Suprapubic skin (tissue), 4 donors: Measurements from ENCODE around the gene SHF. TPM values are rescaled to one million over a fixed set of nuclear protein-coding genes. Genes with fewer than 3 reads are reported as not detected.

Experiments used
- DNase-seq, 2 donors: peaks; one replicate each; pipeline ENCODE4 v3.0.0-alpha.2; 2019; ENCODE audit warnings: low spot score in 2 of 2
- H3K27ac ChIP-seq: fragments of 200-600 bp; sonication (generic); one replicate; pipeline ENCODE4 v1.5.1; 2019
- H3K27me3 ChIP-seq: fragments of 200-600 bp; sonication (generic); one replicate; pipeline ENCODE4 v1.5.1; 2019
- H3K36me3 ChIP-seq: fragments of 200-600 bp; sonication (generic); one replicate; pipeline ENCODE4 v1.5.1; 2019
- H3K4me1 ChIP-seq: fragments of 200-600 bp; sonication (generic); one replicate; pipeline ENCODE4 v1.5.1; 2019
- H3K4me3 ChIP-seq: fragments of 200-600 bp; sonication (generic); one replicate; pipeline ENCODE4 v1.5.1; 2019; ENCODE audit warnings: mild to moderate bottlenecking
- H3K9me3 ChIP-seq: fragments of 200-600 bp; sonication (generic); one replicate; pipeline ENCODE4 v1.5.1; 2019
- EP300 ChIP-seq: sonication (generic); formaldehyde crosslinking; IDR thresholded peaks from one replicate; pipeline ENCODE4 v1.6.1; 2017; ENCODE audit warnings: antibody characterized with exemption
- POLR2A ChIP-seq, 2 donors: fragments of 450-650 bp; IDR thresholded peaks; one replicate each; pipeline ENCODE4 v1.6.1; 2017; ENCODE audit warnings: antibody characterized with exemption in 2 of 2, mild to moderate bottlenecking in 2 of 2, moderate library complexity in 2 of 2
- POLR2AphosphoS5 ChIP-seq, 3 donors: sonication (generic); formaldehyde crosslinking; IDR thresholded peaks; one replicate each; pipeline ENCODE4 v1.6.1; 2017; ENCODE audit warnings: antibody characterized with exemption in 3 of 3
- WGBS: methylation state at CpG from one replicate; pipeline ENCODE4 v1.1.5; 2018; 5-methylcytosine and 5-hydroxymethylcytosine counted together
- total RNA-seq, 4 donors: library from RNA; depleted of rRNA; stranded (reverse); fragments of >200 nt; gene quantifications; one replicate each; pipeline ENCODE4 v1.1.0, GENCODE V29; 2016
- TF ChIP-seq, protein P1 (sequence below), 2 donors: fragments of 200-600 bp in 1 of 2; fragments of 450-650 bp in 1 of 2; sonication (generic) in 1 of 2; IDR thresholded peaks; one replicate each; pipeline ENCODE4 v1.5.1; 2016 to 2019; ENCODE audit warnings: antibody characterized with exemption in 2 of 2, mild to moderate bottlenecking in 1 of 2, moderate library complexity in 1 of 2

SHF gene
- total RNA-seq, 4 donors from 2014 or later = 5.4 to 11.9 (median 8.6) TPM

DNA sequence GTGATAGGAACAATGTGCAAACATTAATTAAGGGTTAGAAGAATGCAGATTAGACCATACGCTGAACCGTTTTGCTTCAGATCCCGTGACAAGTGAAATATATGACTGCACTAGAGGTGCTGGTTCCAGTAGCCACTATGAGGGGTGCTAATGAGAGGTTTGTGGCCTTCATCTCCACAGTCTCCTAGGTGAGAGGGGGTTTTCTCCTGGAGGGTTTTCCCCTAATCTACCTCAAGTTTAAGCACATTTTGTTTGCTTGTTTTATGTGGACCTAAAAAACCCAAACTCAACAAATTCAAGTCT is 13.7 kb upstream of the SHF start:
- peak overlapping the region; percentile 77 for H3K4me3 ChIP-seq
- peaks cover 8% of the 10 kb centered on the region for H3K4me1 ChIP-seq
- DNase-seq = no peak
- no peaks in the 10 kb centered on the region for H3K9me3 ChIP-seq
- no peaks in the 10 kb centered on the region for H3K27me3 ChIP-seq
- peak overlapping the region; percentile 94 for H3K27ac ChIP-seq
- whole genome bisulfite sequencing = 88% methylated on average over 3 of the region's 3 CpGs
- TF ChIP-seq POLR2AphosphoS5 (IDR thresholded peaks at IDR 0.05) (no peak), POLR2A (IDR thresholded peaks at IDR 0.05) (no peak), EP300 (no peak)
- TF ChIP-seq, protein P1, sequence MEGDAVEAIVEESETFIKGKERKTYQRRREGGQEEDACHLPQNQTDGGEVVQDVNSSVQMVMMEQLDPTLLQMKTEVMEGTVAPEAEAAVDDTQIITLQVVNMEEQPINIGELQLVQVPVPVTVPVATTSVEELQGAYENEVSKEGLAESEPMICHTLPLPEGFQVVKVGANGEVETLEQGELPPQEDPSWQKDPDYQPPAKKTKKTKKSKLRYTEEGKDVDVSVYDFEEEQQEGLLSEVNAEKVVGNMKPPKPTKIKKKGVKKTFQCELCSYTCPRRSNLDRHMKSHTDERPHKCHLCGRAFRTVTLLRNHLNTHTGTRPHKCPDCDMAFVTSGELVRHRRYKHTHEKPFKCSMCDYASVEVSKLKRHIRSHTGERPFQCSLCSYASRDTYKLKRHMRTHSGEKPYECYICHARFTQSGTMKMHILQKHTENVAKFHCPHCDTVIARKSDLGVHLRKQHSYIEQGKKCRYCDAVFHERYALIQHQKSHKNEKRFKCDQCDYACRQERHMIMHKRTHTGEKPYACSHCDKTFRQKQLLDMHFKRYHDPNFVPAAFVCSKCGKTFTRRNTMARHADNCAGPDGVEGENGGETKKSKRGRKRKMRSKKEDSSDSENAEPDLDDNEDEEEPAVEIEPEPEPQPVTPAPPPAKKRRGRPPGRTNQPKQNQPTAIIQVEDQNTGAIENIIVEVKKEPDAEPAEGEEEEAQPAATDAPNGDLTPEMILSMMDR (IDR thresholded peaks at IDR 0.05) = no peak
- H3K36me3 ChIP-seq = no peaks in the 10 kb centered on the region

DNA sequence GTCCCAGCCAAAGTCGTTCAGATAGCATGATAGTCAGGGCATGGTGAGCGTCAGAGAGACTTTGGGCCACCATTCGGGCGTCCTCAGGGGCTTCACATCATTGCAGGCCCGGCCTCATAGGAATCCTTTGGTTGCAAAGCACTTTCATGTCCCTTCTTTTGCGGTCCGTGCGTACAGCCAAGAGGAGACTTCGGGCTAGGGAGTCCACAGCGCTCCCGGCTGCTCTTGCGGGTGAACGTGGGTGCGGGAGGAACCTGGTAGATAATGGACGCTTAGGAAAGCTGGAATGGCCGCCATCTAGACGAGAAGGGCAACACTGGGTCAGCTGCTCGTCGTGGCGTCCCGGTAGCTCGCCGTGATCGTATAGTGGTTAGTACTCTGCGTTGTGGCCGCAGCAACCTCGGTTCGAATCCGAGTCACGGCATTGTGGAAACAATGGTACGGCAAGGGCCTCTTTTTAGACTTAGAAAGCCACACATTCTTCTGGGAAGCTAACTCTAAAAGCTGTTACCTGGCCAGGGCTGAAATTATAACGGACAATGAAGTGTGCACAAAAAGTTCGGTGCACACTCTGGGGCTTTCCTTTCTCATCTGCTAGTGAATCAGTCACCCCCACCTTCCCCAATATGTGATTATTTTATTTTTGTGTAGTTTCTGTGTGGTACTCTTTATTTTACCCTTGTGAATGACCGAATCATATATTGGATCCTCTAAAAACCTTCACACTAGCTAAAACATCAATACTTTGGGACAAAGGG is 13.2 kb upstream of the SHF start:
- Histone ChIP-seq H3K27ac (peak overlapping the region; percentile 94), H3K36me3 (no peaks in the 10 kb centered on the region), H3K27me3 (no peaks in the 10 kb centered on the region), H3K9me3 (no peaks in the 10 kb centered on the region), H3K4me1 (peaks cover 8% of the 10 kb centered on the region), H3K4me3 (peak overlapping the region; percentile 77)
- 5% methylated on average over 25 of the region's 34 CpGs for WGBS
- DNase-seq = peak; percentile 88 to 91
- TF ChIP-seq POLR2AphosphoS5 (IDR thresholded peaks at IDR 0.05) = peak in 2 of 3 donors; percentile 18 to 30
- no peak for TF ChIP-seq EP300

DNA sequence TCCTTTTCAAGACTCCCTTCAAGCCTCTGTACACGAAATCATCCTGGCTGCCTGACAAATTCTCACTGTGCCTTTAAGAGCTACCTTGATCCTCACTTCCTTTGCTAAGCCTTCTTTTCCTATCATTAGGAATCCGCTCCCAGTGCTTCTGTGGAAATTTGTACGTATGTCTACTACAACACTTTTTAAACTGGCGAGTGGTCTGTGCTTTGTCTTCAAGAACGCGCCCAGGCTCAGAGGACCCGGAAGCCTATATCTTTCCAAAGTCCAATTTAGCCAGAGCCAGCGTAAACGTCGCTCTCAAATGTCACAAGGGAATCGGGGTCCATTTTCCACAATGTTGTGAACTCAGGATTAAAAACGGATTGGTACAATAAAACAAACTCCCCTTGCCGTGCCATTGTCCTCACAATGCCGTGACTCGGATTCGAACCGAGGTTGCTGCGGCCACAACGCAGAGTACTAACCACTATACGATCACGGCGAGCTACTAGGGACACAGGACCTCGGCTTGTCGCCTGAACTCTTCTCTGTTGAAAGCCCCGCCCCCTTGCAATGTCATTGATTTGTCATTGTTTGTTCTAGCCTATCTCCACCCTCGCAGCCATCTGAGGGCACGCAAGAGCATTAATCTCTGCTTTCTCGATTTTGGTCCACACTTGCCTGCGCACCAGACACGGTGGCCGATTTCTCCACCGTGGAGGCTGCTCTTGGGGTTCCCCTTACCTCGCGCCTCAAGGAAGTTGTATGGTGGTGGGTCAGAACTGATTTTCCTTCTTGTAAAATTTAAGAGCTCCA is 12.4 kb upstream of the SHF start:
- 1% methylated on average over 34 of the region's 34 CpGs for WGBS
- TF ChIP-seq POLR2AphosphoS5 (IDR thresholded peaks at IDR 0.05) (peak; percentile 69 to 94 (median 83)), POLR2A (IDR thresholded peaks at IDR 0.05) (peak; percentile 83 to 94)
- TF ChIP-seq, protein P1 (IDR thresholded peaks at IDR 0.05) = no peak

DNA sequence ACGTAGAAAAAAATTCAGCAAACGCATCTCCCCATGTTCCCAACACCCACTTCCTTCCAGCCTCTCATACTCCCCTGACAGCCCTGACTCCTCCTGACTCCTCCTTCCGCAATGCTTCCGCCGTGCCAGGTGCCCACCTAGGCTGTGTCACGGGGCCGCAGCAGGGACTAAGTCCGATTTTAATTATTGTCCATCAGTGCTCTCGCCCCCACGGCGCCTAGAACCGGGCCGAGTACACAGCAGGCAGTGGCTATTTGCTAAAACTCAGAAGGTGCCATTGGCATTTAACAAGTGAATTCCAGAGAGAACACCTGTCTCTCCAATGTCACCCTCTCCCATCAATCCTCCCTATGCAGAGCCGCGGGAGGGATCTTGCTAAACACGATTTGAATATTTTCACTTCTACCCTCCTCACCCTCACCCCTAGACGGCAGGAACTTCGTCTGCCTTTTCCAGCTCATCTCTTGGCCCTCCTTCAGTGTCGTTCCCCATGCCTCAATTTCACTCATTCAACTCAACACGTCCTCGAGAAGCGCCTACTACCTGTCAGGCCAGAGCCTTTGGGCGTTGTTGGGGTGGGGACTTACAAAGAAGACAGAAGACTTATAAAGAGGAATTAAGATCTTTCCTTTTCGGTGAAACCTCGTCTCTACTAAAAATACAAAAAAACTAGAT is 11.5 kb upstream of the SHF start:
- H3K9me3 ChIP-seq = no peaks in the 10 kb centered on the region
- H3K4me1 ChIP-seq = peaks cover 8% of the 10 kb centered on the region
- no peaks in the 10 kb centered on the region for H3K27me3 ChIP-seq
- DNase-seq = no peak
- no peaks in the 10 kb centered on the region for H3K36me3 ChIP-seq
- under 1% methylated on average over 25 of the region's 25 CpGs for WGBS
- peak overlapping the region; percentile 77 for H3K4me3 ChIP-seq
- TF ChIP-seq EP300 = no peak
- no peak for TF ChIP-seq POLR2AphosphoS5 (IDR thresholded peaks at IDR 0.05)
- TF ChIP-seq, protein P1 (IDR thresholded peaks at IDR 0.05) = no peak
- no peak for TF ChIP-seq POLR2A (IDR thresholded peaks at IDR 0.05)
- peak overlapping the region; percentile 94 for H3K27ac ChIP-seq

More for the DNA sequence above, 12.4 kb upstream of the SHF start:
- no peaks in the 10 kb centered on the region for H3K36me3 ChIP-seq
- H3K9me3 ChIP-seq = no peaks in the 10 kb centered on the region
- H3K27ac ChIP-seq = peak overlapping the region; percentile 94
- H3K27me3 ChIP-seq = no peaks in the 10 kb centered on the region
- H3K4me3 ChIP-seq = peak overlapping the region; percentile 77
- H3K4me1 ChIP-seq = peaks cover 8% of the 10 kb centered on the region
- DNase-seq = peak; percentile 98 to 99

DNA sequence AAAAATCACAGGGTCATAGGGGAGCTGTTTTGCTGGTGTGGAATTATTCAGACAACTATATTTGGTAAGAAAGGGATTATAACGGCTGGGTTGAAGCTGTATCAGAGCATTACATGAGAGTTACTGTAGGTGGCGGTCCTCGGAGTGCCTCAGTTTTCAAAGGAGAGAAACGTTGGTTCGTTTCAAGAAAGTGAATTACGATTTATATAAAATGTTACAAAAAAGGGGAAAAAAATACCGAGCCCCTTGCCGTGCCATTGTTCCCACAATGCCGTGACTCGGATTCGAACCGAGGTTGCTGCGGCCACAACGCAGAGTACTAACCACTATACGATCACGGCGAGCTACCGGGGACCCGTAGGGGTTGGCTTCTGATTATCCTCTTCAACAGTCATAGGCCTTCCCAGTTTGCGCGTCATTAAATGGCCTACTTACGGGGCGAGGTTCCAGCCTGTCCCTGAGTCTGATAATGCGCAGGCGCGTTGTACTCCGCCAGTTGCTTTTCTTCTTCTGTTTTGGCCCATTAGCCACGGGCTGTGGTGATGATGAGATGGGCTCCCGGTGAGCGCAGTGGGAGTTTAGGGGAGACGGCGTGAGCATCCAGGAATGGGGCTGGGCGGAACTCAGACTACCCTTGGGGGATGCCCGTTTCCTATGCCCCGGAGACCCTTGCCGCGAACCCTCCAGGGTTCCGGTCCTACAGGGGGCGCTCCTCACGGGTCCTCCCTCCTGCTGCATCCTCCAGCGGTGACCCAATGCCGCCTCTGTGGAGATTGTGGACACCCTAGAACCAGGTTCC is 10.8 kb upstream of the SHF start:
- no peak for TF ChIP-seq EP300
- TF ChIP-seq, protein P1 (IDR thresholded peaks at IDR 0.05) = peak; percentile 57 to 68
- peak; percentile 80 to 87 for TF ChIP-seq POLR2A (IDR thresholded peaks at IDR 0.05)
- peak; percentile 13 to 98 (median 93) for TF ChIP-seq POLR2AphosphoS5 (IDR thresholded peaks at IDR 0.05)
- Histone ChIP-seq H3K27ac (peak overlapping the region; percentile 94), H3K36me3 (no peaks in the 10 kb centered on the region), H3K4me3 (peak overlapping the region; percentile 77), H3K4me1 (peaks cover 8% of the 10 kb centered on the region), H3K9me3 (no peaks in the 10 kb centered on the region), H3K27me3 (no peaks in the 10 kb centered on the region)
- WGBS = 0% methylated on average over 34 of the region's 42 CpGs
- DNase-seq = peak; percentile 97 to 98
